Hepatocyte (in vitro differentiated cells): ENCODE results near the gene PTPMT1. TPM values are rescaled to one million over a fixed set of nuclear protein-coding genes. Genes with fewer than 3 reads are reported as not detected.
A peak's percentile ranks its signal among the peaks of the same experiment; 100 is the strongest.

Experiments used
- DNase-seq: peaks from one replicate; pipeline ENCODE4 v3.0.0-alpha.2; 2016; ENCODE audit warnings: low spot score
- H2AFZ ChIP-seq: fragments of 200-600 bp; sonication (generic); 2 replicates; pipeline ENCODE4 v1.6.0; 2016; ENCODE audit warnings: antibody characterized with exemption, mild to moderate bottlenecking
- H3K27ac ChIP-seq: fragments of 200-600 bp; sonication (generic); 2 replicates; pipeline ENCODE4 v1.5.1; 2016; ENCODE audit warnings: mild to moderate bottlenecking
- H3K27me3 ChIP-seq: fragments of 200-600 bp; sonication (generic); 2 replicates; pipeline ENCODE4 v1.6.1; 2016
- H3K36me3 ChIP-seq: fragments of 200-600 bp; sonication (generic); replicated peaks from 2 replicates; pipeline ENCODE4 v1.5.1; 2016; ENCODE audit warnings: low read depth; ENCODE audit not compliant: insufficient read depth
- H3K4me1 ChIP-seq: fragments of 200-600 bp; sonication (generic); 2 replicates; pipeline ENCODE4 v1.5.1; 2016; ENCODE audit warnings: mild to moderate bottlenecking, moderate library complexity; ENCODE audit not compliant: insufficient read depth
- H3K4me2 ChIP-seq: fragments of 200-600 bp; sonication (generic); 2 replicates; pipeline ENCODE4 v1.6.0; 2016
- H3K4me3 ChIP-seq: fragments of 200-600 bp; sonication (generic); 2 replicates; pipeline ENCODE4 v1.5.1; 2016; ENCODE audit warnings: mild to moderate bottlenecking
- H3K79me2 ChIP-seq: fragments of 200-600 bp; sonication (generic); 2 replicates; pipeline ENCODE4 v1.6.0; 2017; ENCODE audit warnings: mild to moderate bottlenecking
- H3K9me2 ChIP-seq: fragments of 200-600 bp; sonication (generic); replicated peaks from 2 replicates; pipeline ENCODE4 v1.6.0; 2017; ENCODE audit warnings: mild to moderate bottlenecking; ENCODE audit not compliant: insufficient read depth
- H3K9me3 ChIP-seq: fragments of 200-600 bp; sonication (generic); 2 replicates; pipeline ENCODE4 v1.5.1; 2016; ENCODE audit warnings: low read depth, mild to moderate bottlenecking
- H4K20me1 ChIP-seq: fragments of 200-600 bp; sonication (generic); 2 replicates; pipeline ENCODE4 v1.6.0; 2016; ENCODE audit warnings: mild to moderate bottlenecking; ENCODE audit not compliant: insufficient read depth, poor library complexity, severe bottlenecking
- EZH2 ChIP-seq: fragments of 200-600 bp; sonication (generic); IDR thresholded peaks from 2 replicates; pipeline ENCODE4 v1.6.1; 2016; ENCODE audit warnings: antibody characterized with exemption, mild to moderate bottlenecking, borderline replicate concordance
- EZH2phosphoT487 ChIP-seq: fragments of 200-600 bp; sonication (generic); IDR thresholded peaks from one replicate; pipeline ENCODE4 v1.6.1; 2018; ENCODE audit warnings: antibody characterized with exemption, mild to moderate bottlenecking, low read depth, moderate library complexity; ENCODE audit not compliant: unreplicated experiment, severe bottlenecking
- WGBS: methylation state at CpG from one replicate; pipeline ENCODE4 v1.1.6; 2016; ENCODE audit warnings: low lambda C conversion rate; ENCODE audit errors: missing lambda C conversion rate; 5-methylcytosine and 5-hydroxymethylcytosine counted together
- polyA plus RNA-seq: library from polyadenylated mRNA; unstranded; fragments of >200 nt; fragmentation: Nextera tagmentation; extraction: Ambion mirVana; gene quantifications from 2 replicates; pipeline ENCODE4 v1.2.1, GENCODE V29; 2016
- total RNA-seq: library from RNA; depleted of rRNA; stranded (reverse); fragments of >200 nt; gene quantifications from 2 replicates; pipeline ENCODE4 v1.2.3, GENCODE V29; 2014
- TF ChIP-seq, protein P1 (sequence below): fragments of 200-600 bp; sonication (generic); IDR thresholded peaks from 2 replicates; pipeline ENCODE4 v1.5.1; 2016; ENCODE audit warnings: antibody characterized with exemption, mild to moderate bottlenecking; ENCODE audit not compliant: poor library complexity

The PTPMT1 gene
- total and polyA plus RNA-seq, 2 experiments from 2014 or later, result 108 to 112 TPM

- no peak for DNase-seq
- Histone ChIP-seq H3K9me3 (no peaks in the 10 kb centered on the region), H3K27ac (no peak overlapping the region), H2AFZ (no peak overlapping the region), H4K20me1 (peaks cover 97% of the 10 kb centered on the region), H3K27me3 (no peaks in the 10 kb centered on the region), H3K79me2 (peaks cover 98% of the 10 kb centered on the region), H3K4me2 (no peak overlapping the region), H3K4me3 (no peak overlapping the region), H3K4me1 (peaks cover 33% of the 10 kb centered on the region), H3K36me3 (no peaks in the 10 kb centered on the region), H3K9me2 (no peaks in the 10 kb centered on the region)
- 73% methylated on average over 3 of the region's 3 CpGs for WGBS
- TF ChIP-seq EZH2 (no peak), EZH2phosphoT487 (no peak)
These were observed 28.5 kb upstream of the PTPMT1 start for GRCh38 chr11:47536915-47537314.

GRCh38 chr11:47538741-47539565 lies 26.4 kb upstream of the PTPMT1 start:
- Histone ChIP-seq H3K4me3 (no peak overlapping the region), H3K4me1 (peaks cover 27% of the 10 kb centered on the region), H2AFZ (no peak overlapping the region), H3K36me3 (no peaks in the 10 kb centered on the region), H4K20me1 (peaks cover 97% of the 10 kb centered on the region), H3K4me2 (no peak overlapping the region), H3K27ac (peak overlapping the region; percentile 41), H3K79me2 (peaks cover 98% of the 10 kb centered on the region), H3K9me2 (no peaks in the 10 kb centered on the region), H3K9me3 (no peaks in the 10 kb centered on the region), H3K27me3 (no peaks in the 10 kb centered on the region)
- peak; percentile 27 for DNase-seq
- WGBS, result 76% methylated on average over 10 of the region's 10 CpGs
- TF ChIP-seq EZH2 (no peak), EZH2phosphoT487 (no peak)
- TF ChIP-seq, protein P1, sequence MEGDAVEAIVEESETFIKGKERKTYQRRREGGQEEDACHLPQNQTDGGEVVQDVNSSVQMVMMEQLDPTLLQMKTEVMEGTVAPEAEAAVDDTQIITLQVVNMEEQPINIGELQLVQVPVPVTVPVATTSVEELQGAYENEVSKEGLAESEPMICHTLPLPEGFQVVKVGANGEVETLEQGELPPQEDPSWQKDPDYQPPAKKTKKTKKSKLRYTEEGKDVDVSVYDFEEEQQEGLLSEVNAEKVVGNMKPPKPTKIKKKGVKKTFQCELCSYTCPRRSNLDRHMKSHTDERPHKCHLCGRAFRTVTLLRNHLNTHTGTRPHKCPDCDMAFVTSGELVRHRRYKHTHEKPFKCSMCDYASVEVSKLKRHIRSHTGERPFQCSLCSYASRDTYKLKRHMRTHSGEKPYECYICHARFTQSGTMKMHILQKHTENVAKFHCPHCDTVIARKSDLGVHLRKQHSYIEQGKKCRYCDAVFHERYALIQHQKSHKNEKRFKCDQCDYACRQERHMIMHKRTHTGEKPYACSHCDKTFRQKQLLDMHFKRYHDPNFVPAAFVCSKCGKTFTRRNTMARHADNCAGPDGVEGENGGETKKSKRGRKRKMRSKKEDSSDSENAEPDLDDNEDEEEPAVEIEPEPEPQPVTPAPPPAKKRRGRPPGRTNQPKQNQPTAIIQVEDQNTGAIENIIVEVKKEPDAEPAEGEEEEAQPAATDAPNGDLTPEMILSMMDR, result no peak

DNA sequence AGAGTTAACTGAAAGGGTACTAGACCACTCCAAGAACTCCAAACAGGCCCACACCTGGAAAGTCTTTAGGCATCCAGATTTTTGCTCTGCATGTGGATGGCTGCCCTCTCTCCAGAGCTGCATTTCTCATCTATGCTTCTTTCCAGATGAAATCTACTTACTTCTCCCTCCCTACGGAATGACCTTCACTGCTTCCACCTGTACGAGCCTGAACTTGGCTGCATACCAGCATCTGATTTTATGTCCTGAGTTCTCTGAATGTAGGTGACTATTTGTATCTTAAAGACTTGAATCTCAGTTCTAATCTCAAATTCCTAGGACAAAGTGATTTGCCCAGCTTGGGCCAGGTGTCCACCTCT lies 25.7 kb upstream of the PTPMT1 start:
- Histone ChIP-seq H4K20me1 (peaks cover 97% of the 10 kb centered on the region), H3K4me1 (peaks cover 27% of the 10 kb centered on the region)

DNA sequence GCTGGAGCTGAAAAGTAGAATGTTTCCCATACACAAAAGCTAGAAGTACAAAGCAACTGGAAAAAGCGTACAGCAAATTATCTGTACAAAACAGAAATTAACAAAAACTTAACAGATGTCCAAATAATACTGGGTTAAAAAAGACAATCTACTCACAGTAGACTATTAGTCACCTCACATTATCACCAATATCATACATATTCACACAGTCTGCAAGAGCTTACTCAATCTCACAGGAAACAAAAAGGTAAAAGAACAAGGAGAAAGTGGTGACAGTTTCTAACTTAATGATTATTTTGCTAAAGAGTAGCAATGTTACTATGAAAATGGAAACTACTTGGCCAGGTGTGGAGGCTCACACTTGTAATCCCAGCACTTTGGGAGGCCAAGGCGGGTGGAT lies 24.3 kb upstream of the PTPMT1 start:
- H3K9me3 ChIP-seq, result no peaks in the 10 kb centered on the region
- H2AFZ ChIP-seq, result no peak overlapping the region
- 98% methylated on average over 2 of the region's 2 CpGs for WGBS
- no peaks in the 10 kb centered on the region for H3K9me2 ChIP-seq
- no peak overlapping the region for H3K27ac ChIP-seq
- no peaks in the 10 kb centered on the region for H3K27me3 ChIP-seq
- DNase-seq, result no peak
- H3K4me2 ChIP-seq, result no peak overlapping the region
- peaks cover 98% of the 10 kb centered on the region for H3K79me2 ChIP-seq
- peaks cover 97% of the 10 kb centered on the region for H4K20me1 ChIP-seq
- TF ChIP-seq EZH2phosphoT487, result no peak
- no peak for TF ChIP-seq EZH2
- TF ChIP-seq, protein P1, result no peak
- H3K4me1 ChIP-seq, result peaks cover 27% of the 10 kb centered on the region
- no peak overlapping the region for H3K4me3 ChIP-seq
- no peaks in the 10 kb centered on the region for H3K36me3 ChIP-seq

More for the DNA sequence above, 25.7 kb upstream of the PTPMT1 start:
- H3K27me3 ChIP-seq, result no peaks in the 10 kb centered on the region
- H3K36me3 ChIP-seq, result no peaks in the 10 kb centered on the region
- 76% methylated on average over 2 of the region's 2 CpGs for WGBS
- H3K4me3 ChIP-seq, result no peak overlapping the region
- H3K79me2 ChIP-seq, result peaks cover 98% of the 10 kb centered on the region
- H3K9me3 ChIP-seq, result no peaks in the 10 kb centered on the region
- no peak overlapping the region for H3K4me2 ChIP-seq
- H3K27ac ChIP-seq, result peak overlapping the region; percentile 41
- TF ChIP-seq, protein P1, result no peak
- TF ChIP-seq EZH2phosphoT487 (no peak), EZH2 (no peak)
- no peaks in the 10 kb centered on the region for H3K9me2 ChIP-seq
- no peak for DNase-seq
- H2AFZ ChIP-seq, result no peak overlapping the region
